GM12878 (cell line): ENCODE data around the gene MED13. TPM values are rescaled to one million over a fixed set of nuclear protein-coding genes. Genes with fewer than 3 reads are reported as not detected.

ENCODE experiments used
- ATF7 ChIP-seq: fragments of 450-650 bp; IDR thresholded peaks from 2 replicates; pipeline ENCODE4 v1.6.1; 2016; ENCODE audit warnings: low read depth, mild to moderate bottlenecking
- NBN ChIP-seq: fragments of 450-650 bp; IDR thresholded peaks from 2 replicates; pipeline ENCODE4 v1.6.1; 2016
- NFYA ChIP-seq: IDR thresholded peaks from 2 replicates; pipeline ENCODE4 v1.6.1; 2011; ENCODE audit warnings: low read depth, mild to moderate bottlenecking, low read length, improper control_type of control experiment, borderline replicate concordance
- SMAD5 ChIP-seq: IDR thresholded peaks from 2 replicates; pipeline ENCODE4 v1.6.1; 2016; ENCODE audit warnings: antibody characterized with exemption, low read depth
- TCF7 ChIP-seq: IDR thresholded peaks from 2 replicates; pipeline ENCODE4 v1.6.1; 2014; ENCODE audit warnings: antibody characterized with exemption, borderline replicate concordance
- ZBTB33 ChIP-seq: fragments of 450-650 bp; IDR thresholded peaks from 2 replicates; pipeline ENCODE4 v1.6.1; 2017; ENCODE audit warnings: mild to moderate bottlenecking
- polyA plus RNA-seq, 11 experiments: library from polyadenylated mRNA; depleted of rRNA in 4 of 11; unstranded in 6 of 11; stranded (reverse) in 5 of 11; fragments of >200 nt; fragmentation: Nextera tagmentation in 4 of 11; fragmentation: Illumina TruSeq in 1 of 11; extraction: Ambion mirVana in 4 of 11; extraction: Trizol in 1 of 11; gene quantifications; 1 replicate in 1 of 11; 2 replicates in 10 of 11; pipeline versions ENCODE4 v1.2.1 to v1.2.3, GENCODE V29; 2011 to 2016; ENCODE audit warnings: inconsistent platforms in 2 of 11, missing spikeins in 2 of 11, low read depth in 1 of 11
- total RNA-seq, 4 experiments: library from RNA; depleted of rRNA in 3 of 4; stranded (reverse); fragments of >200 nt in 3 of 4; fragmentation: Illumina TruSeq in 1 of 4; extraction: Trizol in 1 of 4; gene quantifications; 2 replicates each; pipeline versions ENCODE4 v1.2.1 to v1.2.3, GENCODE V29; 2013 to 2021
- TF ChIP-seq, protein P1 (sequence below): fragments of 450-650 bp; IDR thresholded peaks from 2 replicates; pipeline ENCODE4 v1.6.1; 2017; ENCODE audit warnings: mild to moderate bottlenecking, low read depth, inconsistent platforms; ENCODE audit not compliant: poor library complexity, severe bottlenecking
- TF ChIP-seq, protein P2 (sequence below): fragments of 450-650 bp; IDR thresholded peaks from 2 replicates; pipeline ENCODE4 v1.6.1; 2017; ENCODE audit warnings: mild to moderate bottlenecking, moderate library complexity

The MED13 gene
- total and polyA plus RNA-seq, 10 of the 15 experiments (the other 5 are each of a cell fraction or from before 2014, with no cell fraction given) = 4.6 to 49.7 (median 21.3) TPM

DNA sequence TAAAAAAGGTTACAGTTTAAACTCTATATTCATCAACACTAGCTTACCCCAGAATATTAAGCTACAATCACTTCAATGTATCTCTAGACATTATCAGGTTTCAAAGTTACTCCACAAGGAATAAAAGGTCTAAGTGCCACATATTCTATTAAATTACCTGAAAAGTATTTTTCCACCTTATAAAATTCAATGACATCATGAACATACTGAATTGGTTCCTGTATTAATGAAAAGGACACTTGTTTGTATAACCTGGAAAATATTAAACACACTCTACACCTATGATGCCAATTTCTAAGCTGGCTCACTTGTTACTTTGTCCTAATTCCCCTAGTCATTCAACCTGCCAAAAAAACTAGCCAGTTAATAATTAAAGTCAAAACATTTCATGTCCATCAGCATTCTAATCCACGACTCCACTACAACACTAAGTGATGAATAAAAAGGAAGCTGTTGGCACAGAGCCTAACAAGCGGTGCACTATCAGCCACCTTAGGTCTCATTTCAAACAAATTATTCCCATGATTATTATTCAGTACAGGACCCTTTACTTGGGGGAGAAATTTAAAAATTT is 12.2 kb downstream of the MED13 start (continued):
- TF ChIP-seq ZBTB33 = no peak
- no peak for TF ChIP-seq NFYA
- TF ChIP-seq NBN = no peak
- TF ChIP-seq, protein P1, sequence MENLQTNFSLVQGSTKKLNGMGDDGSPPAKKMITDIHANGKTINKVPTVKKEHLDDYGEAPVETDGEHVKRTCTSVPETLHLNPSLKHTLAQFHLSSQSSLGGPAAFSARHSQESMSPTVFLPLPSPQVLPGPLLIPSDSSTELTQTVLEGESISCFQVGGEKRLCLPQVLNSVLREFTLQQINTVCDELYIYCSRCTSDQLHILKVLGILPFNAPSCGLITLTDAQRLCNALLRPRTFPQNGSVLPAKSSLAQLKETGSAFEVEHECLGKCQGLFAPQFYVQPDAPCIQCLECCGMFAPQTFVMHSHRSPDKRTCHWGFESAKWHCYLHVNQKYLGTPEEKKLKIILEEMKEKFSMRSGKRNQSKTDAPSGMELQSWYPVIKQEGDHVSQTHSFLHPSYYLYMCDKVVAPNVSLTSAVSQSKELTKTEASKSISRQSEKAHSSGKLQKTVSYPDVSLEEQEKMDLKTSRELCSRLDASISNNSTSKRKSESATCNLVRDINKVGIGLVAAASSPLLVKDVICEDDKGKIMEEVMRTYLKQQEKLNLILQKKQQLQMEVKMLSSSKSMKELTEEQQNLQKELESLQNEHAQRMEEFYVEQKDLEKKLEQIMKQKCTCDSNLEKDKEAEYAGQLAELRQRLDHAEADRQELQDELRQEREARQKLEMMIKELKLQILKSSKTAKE = no peak
- TF ChIP-seq TCF7 = no peak
- TF ChIP-seq, protein P2, sequence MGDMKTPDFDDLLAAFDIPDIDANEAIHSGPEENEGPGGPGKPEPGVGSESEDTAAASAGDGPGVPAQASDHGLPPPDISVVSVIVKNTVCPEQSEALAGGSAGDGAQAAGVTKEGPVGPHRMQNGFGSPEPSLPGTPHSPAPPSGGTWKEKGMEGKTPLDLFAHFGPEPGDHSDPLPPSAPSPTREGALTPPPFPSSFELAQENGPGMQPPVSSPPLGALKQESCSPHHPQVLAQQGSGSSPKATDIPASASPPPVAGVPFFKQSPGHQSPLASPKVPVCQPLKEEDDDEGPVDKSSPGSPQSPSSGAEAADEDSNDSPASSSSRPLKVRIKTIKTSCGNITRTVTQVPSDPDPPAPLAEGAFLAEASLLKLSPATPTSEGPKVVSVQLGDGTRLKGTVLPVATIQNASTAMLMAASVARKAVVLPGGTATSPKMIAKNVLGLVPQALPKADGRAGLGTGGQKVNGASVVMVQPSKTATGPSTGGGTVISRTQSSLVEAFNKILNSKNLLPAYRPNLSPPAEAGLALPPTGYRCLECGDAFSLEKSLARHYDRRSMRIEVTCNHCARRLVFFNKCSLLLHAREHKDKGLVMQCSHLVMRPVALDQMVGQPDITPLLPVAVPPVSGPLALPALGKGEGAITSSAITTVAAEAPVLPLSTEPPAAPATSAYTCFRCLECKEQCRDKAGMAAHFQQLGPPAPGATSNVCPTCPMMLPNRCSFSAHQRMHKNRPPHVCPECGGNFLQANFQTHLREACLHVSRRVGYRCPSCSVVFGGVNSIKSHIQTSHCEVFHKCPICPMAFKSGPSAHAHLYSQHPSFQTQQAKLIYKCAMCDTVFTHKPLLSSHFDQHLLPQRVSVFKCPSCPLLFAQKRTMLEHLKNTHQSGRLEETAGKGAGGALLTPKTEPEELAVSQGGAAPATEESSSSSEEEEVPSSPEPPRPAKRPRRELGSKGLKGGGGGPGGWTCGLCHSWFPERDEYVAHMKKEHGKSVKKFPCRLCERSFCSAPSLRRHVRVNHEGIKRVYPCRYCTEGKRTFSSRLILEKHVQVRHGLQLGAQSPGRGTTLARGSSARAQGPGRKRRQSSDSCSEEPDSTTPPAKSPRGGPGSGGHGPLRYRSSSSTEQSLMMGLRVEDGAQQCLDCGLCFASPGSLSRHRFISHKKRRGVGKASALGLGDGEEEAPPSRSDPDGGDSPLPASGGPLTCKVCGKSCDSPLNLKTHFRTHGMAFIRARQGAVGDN = no peak
- no peak for TF ChIP-seq SMAD5
- TF ChIP-seq ATF7 = no peak
